ENCODE data around the gene GDPGP1.
"Not testable (repeated sequence)": the region's sequence is repeated elsewhere in the genome, so short reads cannot be mapped to it uniquely, and the experiment has no call there.

GDPGP1 gene

DNA sequence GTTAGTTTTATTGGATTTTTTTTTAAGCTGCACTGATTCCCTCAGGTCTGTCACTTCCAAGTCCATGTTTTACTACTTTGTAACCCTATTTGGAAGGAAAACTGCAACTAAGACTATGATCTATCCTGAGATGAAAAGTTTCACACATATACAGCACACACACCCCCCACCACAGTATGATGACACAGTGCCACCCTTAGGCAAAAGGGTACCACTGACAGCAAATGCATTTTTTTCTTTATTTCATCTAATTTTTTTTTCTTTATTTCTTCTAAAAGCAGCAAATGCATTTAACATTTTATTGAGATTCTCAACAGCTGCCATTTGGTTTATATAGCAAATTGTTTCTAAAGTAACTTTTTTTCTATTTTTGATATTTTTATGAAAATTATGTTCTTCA is 52.7 kb downstream of the GDPGP1 start:
- H3K9ac ChIP-seq: 0 out of 22 replicates have a peak overlapping the region, but pooled peaks of 1 of the 11 experiments have one; percentile 28
- H3K36me3 ChIP-seq: no peaks in the 10 kb centered on the region
- H3K4me1 ChIP-seq: peaks cover 7 to 22% (median 9%) of the 10 kb centered on the region in 10 experiments
- no peak overlapping the region for H3K27ac ChIP-seq
- H3K4me3 ChIP-seq: no peak overlapping the region
- H4K20me1 ChIP-seq: no peaks in the 10 kb centered on the region
- H3K27me3 ChIP-seq: no peaks in the 10 kb centered on the region
- TF ChIP-seq Cebpa-rat (IDR thresholded peaks at IDR 0.05): no peak
- no peaks in the 10 kb centered on the region for H3K9me3 ChIP-seq (replicated peaks in 1 of 11)
- peak overlapping the region in 9 of 11 experiments; percentile 49 to 74 (median 64); a peak in 16 of 22 replicates for H3K4me2 ChIP-seq

- Histone ChIP-seq H3K4me1 (peaks cover 6 to 23% (median 9%) of the 10 kb centered on the region in 10 experiments), H3K27ac (peak overlapping the region in 2 of 11 experiments; percentile 7 to 32; a peak in 1 of 22 replicates), H3K36me3 (no peaks in the 10 kb centered on the region), H4K20me1 (no peaks in the 10 kb centered on the region), H3K4me3 (no peak overlapping the region), H3K4me2 (peak overlapping the region in 9 of 11 experiments; percentile 49 to 74 (median 64); a peak in 18 of 22 replicates), H3K9ac (peak overlapping the region in 6 of 11 experiments; percentile 0 to 53 (median 16); a peak in 4 of 22 replicates), H3K9me3 (replicated peaks in 1 of 11) (no peaks in the 10 kb centered on the region), H3K27me3 (no peaks in the 10 kb centered on the region)
- TF ChIP-seq Cebpa-rat (IDR thresholded peaks at IDR 0.05): no peak
These were observed 53.1 kb downstream of the GDPGP1 start for GRCh38 chr15:90287101-90287500.

- no peak overlapping the region for H3K4me3 ChIP-seq
- H3K4me2 ChIP-seq: no peak overlapping the region
- no peaks in the 10 kb centered on the region for H3K27me3 ChIP-seq
- peaks cover 6 to 25% (median 10%) of the 10 kb centered on the region in 10 experiments for H3K4me1 ChIP-seq
- peak overlapping the region in 1 of 11 experiments; percentile 23; a peak in 1 of 22 replicates for H3K9ac ChIP-seq
- H4K20me1 ChIP-seq: no peaks in the 10 kb centered on the region
- no peak for TF ChIP-seq Cebpa-rat (IDR thresholded peaks at IDR 0.05)
- no peaks in the 10 kb centered on the region for H3K36me3 ChIP-seq
- H3K27ac ChIP-seq: no peak overlapping the region
- no peaks in the 10 kb centered on the region for H3K9me3 ChIP-seq (replicated peaks in 1 of 11)
These were observed 53.9 kb downstream of the GDPGP1 start for GRCh38 chr15:90287946-90288345.

- TF ChIP-seq Cebpa-rat (IDR thresholded peaks at IDR 0.05): no peak
- H3K4me2 ChIP-seq: no peak overlapping the region
- no peaks in the 10 kb centered on the region for H3K9me3 ChIP-seq (replicated peaks in 1 of 11)
- H3K9ac ChIP-seq: no peak overlapping the region
- H3K4me1 ChIP-seq: peaks cover 9 to 54% (median 38%) of the 10 kb centered on the region in 10 experiments
- no peaks in the 10 kb centered on the region for H4K20me1 ChIP-seq
- H3K27me3 ChIP-seq: no peaks in the 10 kb centered on the region
- no peak overlapping the region for H3K4me3 ChIP-seq
- H3K27ac ChIP-seq: no peak overlapping the region
- no peaks in the 10 kb centered on the region for H3K36me3 ChIP-seq
These were observed 57.8 kb downstream of the GDPGP1 start for GRCh38 chr15:90291679-90292356.

DNA sequence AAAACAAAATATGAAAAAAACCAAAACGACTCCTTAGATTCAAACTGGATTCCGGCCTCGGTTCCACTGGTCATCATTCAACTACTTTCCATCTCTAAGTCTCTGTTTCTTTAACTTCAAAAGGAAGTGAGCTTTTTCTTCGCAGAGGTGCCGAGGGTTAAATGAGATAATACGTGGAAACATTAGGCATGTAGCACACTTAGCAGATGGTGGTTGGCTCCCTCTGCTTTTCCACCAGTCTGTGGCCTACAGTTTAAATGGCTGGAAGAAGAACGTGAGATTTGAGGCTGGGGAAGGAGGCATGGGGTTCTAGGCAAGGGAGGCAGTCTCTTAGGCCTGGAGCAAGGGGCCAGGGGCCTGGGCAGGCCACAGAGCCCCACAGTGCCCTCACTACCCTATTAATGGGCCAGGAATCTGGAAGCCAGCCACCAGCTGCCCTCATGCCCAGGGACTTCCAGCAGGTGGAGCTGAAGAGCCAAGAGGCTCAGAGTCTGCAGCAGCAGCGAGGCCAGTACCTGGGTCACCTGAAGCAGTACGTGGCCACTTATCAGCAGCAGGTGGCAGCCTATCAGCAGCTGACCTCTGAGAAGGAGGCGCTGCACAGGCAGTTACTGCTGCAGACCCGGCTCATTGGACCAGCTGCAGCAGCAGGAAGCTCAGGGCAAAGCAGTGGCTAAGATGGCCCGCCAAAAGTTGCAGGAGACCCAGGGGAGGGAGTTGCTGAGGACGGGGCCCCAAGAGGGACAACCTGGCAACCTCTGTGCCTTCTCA is 59.2 kb downstream of the GDPGP1 start:
- not testable (repeated sequence) for H4K20me1 ChIP-seq; H3K27ac ChIP-seq; H3K4me3 ChIP-seq; H3K27me3 ChIP-seq; H3K9me3 ChIP-seq (replicated peaks in 1 of 11); H3K36me3 ChIP-seq
- Histone ChIP-seq H3K4me1 (peaks cover 4 to 44% (median 31%) of the 10 kb centered on the region in 10 experiments; a peak in 19 of 20 replicates), H3K9ac (0 out of 22 replicates have a peak overlapping the region, but pooled peaks of 1 of the 11 experiments have one; percentile 14), H3K4me2 (peak overlapping the region; percentile 37 to 79 (median 67); a peak in 19 of 22 replicates)

DNA sequence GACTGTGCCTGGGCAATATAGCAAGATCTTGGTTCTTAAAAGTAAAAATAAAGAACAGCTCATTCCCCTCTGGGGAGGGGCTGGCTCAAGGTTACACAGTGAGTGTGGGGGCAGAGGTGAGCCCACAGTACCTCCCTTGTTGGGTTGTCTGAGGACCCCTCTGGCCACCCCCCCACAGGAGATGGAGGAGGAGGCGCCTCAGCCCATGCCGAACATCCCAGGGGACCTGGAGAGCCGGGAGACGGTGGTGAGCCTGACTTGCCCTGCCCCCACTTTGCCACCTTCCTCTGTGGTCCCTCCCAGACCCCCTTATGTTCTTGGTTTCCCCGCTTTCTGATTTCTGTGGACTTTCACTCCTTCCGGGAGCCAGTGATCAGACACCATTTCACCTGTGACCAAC is 60.1 kb downstream of the GDPGP1 start:
- no peak for TF ChIP-seq Cebpa-rat (IDR thresholded peaks at IDR 0.05)
- H3K4me3 ChIP-seq: no peak overlapping the region
- no peak overlapping the region for H3K27ac ChIP-seq
- peaks cover 4 to 44% (median 31%) of the 10 kb centered on the region in 10 experiments; a peak in 19 of 20 replicates for H3K4me1 ChIP-seq
- no peaks in the 10 kb centered on the region for H3K9me3 ChIP-seq (replicated peaks in 1 of 11)
- no peak overlapping the region for H3K9ac ChIP-seq
- no peaks in the 10 kb centered on the region for H3K36me3 ChIP-seq
- H3K27me3 ChIP-seq: no peaks in the 10 kb centered on the region
- no peaks in the 10 kb centered on the region for H4K20me1 ChIP-seq
- peak overlapping the region in 9 of 11 experiments; percentile 15 to 79 (median 71); a peak in 13 of 22 replicates for H3K4me2 ChIP-seq

DNA sequence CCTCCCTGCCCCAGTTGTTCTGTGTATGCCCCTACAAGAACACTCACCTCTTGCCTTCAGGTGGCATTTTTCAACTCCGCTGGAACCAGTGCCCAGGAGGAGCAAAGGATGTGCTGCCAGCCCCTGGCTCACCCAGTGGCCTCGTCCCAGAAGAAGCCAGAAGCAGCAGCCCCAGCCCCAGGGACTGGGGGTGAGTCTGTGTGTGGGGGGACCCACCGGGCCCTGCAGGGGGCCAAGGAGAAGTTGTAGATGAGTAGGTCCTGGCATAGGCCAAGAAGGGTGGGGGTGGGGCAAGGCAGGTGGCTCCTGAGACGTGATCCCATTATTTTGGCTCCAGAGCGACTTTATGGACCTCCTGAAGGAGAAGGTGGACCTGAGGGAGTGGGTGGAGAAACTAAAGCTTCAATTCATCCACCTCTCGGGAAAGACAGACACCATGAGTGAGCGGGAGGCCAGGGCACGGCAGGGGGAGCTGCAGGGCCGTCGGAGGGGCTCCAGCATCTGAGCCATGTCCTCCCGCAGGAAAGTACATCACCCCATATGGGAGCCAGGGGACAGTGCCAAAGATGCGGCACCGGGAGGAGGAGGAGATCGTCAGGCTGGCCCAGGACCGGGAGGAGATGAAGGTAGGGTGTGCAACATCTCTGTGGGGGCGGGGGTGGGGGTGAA is 60.7 kb downstream of the GDPGP1 start:
- Histone ChIP-seq H3K27ac (no peak overlapping the region), H3K36me3 (no peaks in the 10 kb centered on the region), H4K20me1 (no peaks in the 10 kb centered on the region), H3K27me3 (no peaks in the 10 kb centered on the region), H3K4me3 (no peak overlapping the region), H3K9ac (no peak overlapping the region), H3K4me2 (peak overlapping the region in 8 of 11 experiments; percentile 37 to 79 (median 72); a peak in 14 of 22 replicates), H3K4me1 (peaks cover 4 to 44% (median 31%) of the 10 kb centered on the region in 10 experiments; a peak in 19 of 20 replicates), H3K9me3 (replicated peaks in 1 of 11) (no peaks in the 10 kb centered on the region)
- no peak for TF ChIP-seq Cebpa-rat (IDR thresholded peaks at IDR 0.05)

DNA sequence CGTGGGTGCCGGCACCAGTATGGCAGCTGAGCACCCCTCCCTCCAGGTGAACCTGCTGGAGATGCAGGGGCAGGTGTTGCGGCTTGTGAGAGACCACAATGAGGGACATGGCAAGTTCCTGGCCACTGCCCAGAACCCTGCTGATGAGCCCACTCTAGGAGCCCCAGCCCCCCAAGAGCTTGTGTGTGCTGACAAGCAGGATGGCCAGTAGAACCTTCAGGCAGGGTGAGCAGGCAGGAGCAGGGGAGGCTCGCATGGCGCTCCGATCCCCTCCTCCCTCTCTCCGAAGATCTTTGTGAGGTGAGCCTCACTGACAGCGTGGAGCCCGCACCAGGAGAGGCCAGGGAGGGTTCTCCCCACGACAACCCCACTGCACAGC is 61.2 kb downstream of the GDPGP1 start:
- TF ChIP-seq Cebpa-rat (IDR thresholded peaks at IDR 0.05): no peak
- no peaks in the 10 kb centered on the region for H3K36me3 ChIP-seq
- no peaks in the 10 kb centered on the region for H3K9me3 ChIP-seq (replicated peaks in 1 of 11)
- H3K4me2 ChIP-seq: peak overlapping the region in 9 of 11 experiments; percentile 6 to 79 (median 67); a peak in 16 of 22 replicates
- H3K9ac ChIP-seq: no peak overlapping the region
- H3K27me3 ChIP-seq: no peaks in the 10 kb centered on the region
- peaks cover 4 to 44% (median 31%) of the 10 kb centered on the region in 10 experiments; a peak in 19 of 20 replicates for H3K4me1 ChIP-seq
- no peaks in the 10 kb centered on the region for H4K20me1 ChIP-seq
- no peak overlapping the region for H3K4me3 ChIP-seq
- no peak overlapping the region for H3K27ac ChIP-seq

Data from BLaER1 treated with 17β-estradiol and CSF1 and Interleukin-3, amounts not matched to agents 10 nM and 100 nM (cell line).